Stimulated activated CD8-positive, alpha-beta memory T cell treated with anti-CD3 and anti-CD28 coated beads, Interleukin-4, amount 100 ng/mL, for 4 hours (primary cell): ENCODE results near the gene PCBD1.

Source experiments
- DNase-seq, 2 donors: peaks; one replicate each; pipeline ENCODE4 v3.0.0-alpha.2; 2020; ENCODE audit warnings: low read depth in 2 of 2, low spot score in 1 of 2

PCBD1 gene

DNA sequence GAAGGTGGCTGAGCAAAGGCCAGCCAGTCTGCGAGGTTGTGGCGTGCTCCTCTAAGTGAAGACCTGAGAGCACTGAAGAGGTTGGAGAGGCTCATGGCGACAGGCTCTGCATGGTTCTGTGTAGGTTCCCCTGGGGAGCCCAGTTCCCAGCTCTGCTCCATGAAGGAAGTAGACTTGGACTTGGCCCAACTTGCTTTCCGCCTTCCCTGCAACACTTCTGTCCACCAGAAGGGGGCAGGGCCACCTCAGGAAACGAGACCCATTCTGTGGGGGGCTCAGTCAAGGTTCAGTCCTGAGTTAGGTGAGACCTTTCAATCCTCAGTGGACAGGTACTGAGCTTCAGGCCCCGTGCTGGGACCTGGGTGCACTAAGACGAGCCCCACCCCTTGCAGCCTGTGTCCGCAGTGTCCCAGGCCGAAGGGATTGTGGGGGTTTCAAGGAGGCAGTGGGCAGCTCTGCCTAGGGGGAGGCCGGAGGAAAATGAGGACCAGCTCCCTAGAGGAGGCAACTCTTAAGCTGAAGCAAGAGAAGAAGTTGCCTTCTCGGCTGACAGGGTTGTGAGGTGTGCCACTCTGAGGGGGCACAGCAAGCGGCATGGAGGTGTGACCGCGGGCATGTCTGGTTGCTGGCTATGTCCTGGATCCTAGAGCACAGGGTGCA, 15.0 kb upstream of the PCBD1 start:
- DNase-seq, result no peak

DNA sequence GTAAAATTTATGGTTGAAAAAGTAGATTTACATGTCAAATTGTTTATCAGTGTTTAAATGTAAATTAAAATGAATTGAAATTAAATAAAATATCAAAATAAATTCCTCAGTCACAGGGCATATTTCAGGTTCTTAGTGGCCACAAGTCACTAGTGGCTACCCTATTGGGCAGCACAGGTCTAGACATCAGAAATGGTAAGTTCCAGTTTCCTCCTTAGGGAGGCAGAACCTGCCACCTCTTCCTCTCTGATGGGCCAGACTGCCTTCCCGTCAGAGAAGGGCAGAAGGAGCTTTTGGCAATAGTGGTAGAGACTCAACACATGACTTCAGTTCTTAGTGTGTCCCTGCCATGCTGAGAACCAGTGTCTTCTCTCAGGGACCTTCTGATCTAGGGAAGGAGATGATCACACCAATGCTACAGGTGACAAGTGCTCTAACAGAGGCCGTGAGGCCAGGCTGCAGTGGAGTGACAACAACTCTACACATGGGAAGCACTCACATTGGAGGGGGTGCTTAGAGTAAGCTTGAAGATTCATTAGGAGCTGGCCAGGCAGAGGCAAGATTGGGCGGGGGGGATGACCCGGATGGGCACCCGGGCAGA, 14.4 kb upstream of the PCBD1 start:
- DNase-seq, result no peak

DNA sequence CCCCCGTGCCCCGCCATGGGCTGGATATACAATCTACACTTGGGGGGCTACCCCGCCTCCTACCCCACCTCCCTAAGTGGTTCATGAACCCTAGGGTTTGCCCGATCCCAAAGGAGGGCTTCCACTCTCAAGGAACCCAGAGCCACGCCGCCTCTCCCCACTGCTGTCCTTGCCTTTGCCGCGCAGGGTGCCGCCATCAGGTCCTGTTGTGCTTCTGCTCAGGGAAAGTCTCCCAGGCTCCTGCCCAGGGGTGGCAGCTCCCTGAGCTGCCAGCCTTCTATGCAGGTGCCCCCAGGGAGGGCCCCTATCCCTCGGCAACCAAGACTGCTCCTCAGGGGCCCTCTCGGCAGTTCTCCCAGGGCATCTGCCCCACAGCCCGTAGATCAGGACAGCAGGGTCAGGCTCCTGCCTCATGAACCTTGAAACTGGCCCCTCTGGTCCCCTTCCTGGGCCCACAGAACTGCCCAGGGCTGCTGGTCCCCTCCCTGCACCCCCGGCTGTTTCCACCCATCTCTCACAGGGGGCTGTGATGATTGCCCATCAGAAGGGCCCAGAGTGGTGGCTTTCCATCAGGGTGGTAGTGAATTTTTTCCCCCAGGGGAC, 13.0 kb upstream of the PCBD1 start:
- no peak for DNase-seq

- no peak for DNase-seq
These were observed 10.7 kb upstream of the PCBD1 start for GRCh38 chr10:70899096-70899495.

GRCh38 chr10:70898687-70899086, 10.3 kb upstream of the PCBD1 start:
- DNase-seq, result no peak

- no peak for DNase-seq
These were observed 8.2 kb upstream of the PCBD1 start for GRCh38 chr10:70896551-70896950.

- no peak for DNase-seq
These were observed 6.1 kb upstream of the PCBD1 start for GRCh38 chr10:70894416-70894815.

DNA sequence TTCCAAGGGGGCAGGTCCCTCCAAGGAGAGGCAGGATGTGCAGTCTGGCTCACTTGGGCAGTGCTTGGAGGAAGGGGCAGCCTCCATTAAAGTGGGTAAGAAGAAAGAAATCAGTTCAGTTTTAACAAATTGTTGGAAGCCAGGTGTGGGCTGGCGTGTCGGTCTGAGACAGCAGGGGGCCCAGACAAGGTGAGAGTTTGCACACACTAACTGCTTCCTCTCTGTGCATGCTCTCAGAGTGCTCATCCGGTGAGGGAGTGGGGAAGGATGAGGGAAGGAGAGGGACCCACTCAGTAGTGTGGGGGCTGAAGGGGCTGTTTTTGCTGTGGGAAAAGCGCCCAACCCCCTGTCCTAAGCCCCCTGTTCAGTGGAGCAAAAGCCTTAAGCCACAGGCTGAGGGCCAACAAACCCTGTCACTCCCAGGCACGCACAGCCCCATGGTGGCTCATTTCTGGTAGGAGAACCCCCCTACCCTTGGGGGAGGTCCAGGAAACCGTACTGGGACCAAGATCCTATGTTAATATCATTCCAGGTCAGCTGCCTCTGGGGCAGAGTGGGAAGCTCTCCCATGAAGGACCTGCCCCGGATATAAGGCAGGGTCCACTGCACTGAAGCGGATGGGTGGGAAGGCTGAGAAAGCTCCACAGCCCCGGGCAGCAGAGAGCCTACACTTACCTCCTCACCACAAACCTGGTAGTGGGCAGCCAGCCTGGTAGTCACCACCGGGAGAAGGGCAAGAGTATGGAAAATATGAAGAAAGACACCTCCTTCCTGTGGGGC, 5.1 kb upstream of the PCBD1 start:
- DNase-seq, result no peak

DNA sequence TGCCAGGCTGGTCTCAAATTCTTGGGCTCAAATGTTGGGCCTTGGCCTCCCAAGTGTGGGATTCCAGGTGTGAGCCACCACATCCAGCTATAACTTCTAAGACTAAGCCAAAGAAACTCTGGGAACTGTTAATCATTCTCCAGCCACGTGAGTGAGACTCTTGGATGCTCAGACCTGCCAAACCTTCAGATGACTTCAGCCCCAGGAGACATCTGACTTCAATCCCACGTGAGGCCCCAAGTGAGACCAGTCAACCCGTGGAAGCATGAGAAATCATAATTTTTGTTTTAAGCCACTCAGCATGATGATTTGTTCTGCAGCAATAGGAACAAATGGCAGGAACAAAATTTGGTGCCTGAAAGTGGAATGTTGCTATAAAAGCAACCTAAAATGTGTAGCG, 4.3 kb upstream of the PCBD1 start:
- no peak for DNase-seq

GRCh38 chr10:70891627-70892026, 3.3 kb upstream of the PCBD1 start:
- no peak for DNase-seq

DNA sequence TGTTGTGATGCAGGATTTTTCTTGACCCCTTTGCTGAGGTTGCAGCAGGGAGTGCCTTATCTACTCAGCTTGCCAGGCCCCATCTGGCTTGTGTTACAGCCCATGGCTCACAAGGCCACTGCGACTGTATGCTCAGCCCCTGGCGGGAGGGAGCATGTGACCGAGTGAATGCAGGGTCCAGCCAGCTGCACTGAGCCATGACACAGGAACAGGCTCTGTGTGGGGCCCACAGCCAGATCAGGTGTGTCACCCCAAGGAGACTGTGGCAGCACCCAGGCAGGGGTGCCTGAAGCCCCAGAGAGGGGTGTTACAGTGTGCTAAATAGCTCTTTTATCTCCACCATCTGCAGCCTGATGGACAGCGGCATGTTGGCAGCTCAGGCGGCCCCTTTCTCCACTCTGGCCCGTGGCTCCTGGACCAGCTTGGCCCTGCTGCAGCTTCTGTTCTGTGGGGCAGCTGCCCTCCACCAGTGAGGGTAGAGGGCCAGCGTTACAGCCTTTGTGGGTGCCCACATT, 2.6 kb upstream of the PCBD1 start:
- no peak for DNase-seq

DNA sequence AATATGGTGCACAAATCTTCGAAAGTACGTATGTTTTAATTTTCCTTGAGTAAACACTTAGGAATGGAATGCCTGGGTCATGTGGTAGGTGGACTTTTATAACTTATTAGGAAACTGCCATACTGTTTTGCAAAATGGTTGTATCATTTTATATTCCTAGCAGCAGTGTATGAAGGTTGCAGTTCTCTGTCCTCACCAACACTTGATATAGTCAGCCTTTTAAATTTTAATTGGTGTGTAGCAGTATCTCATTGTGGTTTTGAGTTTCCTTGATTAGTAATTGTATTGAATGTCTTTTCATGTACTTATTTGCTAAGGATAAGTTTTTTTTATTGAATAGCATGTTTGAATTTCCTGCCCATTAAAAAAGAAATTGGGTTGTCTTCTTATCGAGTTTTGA, 926 bp upstream of the PCBD1 start:
- DNase-seq, result no peak

- DNase-seq, result no peak
These were observed 1.3 kb downstream of the PCBD1 start for GRCh38 chr10:70886921-70887665.

DNA sequence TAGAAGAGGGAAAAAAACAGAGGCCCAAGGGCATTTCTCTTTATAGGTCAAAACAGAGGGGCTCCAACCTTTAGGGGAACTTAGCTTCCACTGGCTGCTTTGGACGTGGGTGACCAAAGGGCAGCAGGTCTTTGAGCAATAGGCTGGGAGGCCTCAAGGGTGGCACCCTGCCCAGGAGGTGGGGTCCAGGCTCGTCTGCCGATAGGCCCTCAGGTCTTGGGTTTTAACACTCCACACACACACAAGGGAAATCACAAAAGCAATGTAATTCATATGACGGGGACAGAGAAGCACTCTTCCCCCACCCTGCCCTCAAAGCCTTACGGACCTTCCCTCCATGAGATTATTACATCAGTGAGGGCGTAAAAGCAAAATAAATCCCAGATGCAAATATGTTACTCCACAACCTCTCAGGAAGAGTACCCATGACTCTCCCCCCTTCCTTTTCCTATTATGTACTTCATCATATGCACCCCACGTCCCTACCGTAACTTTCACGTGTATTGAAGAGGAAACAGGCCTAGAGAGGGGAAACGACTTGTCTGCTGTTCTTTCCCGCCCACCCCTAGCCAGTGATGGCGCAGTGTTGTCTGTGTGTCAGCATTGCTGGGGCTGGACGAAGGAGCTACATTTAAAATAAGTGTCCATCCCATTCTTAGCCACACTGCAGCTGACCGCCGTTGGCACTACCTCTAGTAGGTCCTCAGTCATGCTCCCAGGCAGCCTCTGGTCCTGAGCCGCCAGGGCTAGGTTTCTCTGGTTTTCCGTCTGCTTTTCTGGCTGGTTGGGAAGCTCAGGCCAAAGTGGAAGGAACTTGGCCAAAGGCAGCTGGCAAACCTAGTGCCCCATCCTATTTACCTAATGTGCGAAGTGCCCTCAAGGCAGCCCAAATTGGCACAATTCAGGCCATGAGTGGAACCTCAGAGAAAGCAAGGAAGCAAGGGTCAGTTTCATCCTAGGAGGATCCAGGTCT, 2.1 kb downstream of the PCBD1 start:
- no peak for DNase-seq

- no peak for DNase-seq
These were observed 2.9 kb downstream of the PCBD1 start for GRCh38 chr10:70885481-70885880.

GRCh38 chr10:70884741-70885140, 3.6 kb downstream of the PCBD1 start:
- no peak for DNase-seq

- peak; percentile 44 to 54 for DNase-seq
These were observed 8.3 kb downstream of the PCBD1 start for GRCh38 chr10:70880077-70880534.

- DNase-seq, result no peak
These were observed 9.2 kb downstream of the PCBD1 start for GRCh38 chr10:70879207-70879606.

DNA sequence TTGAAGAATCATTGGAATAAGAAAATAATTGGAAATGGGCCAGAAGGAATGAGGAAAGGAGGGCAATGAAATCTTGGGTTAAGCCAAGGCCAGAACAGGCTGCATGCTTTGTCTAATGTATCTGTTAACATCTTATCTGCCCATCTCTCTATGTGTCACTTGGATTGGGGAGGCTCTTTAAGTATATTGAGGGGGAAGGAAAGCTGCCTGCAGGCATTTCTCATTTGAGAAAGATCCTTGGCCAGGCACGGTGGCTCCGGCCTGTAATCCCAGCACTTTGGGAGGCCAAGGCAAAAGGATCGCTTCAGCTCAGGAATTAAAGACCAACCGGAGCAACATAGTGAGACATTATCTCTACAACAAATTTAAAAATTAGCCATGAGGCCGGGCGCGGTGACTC, 14.3 kb downstream of the PCBD1 start:
- DNase-seq, result no peak

GRCh38 chr10:70872291-70872690, 16.1 kb downstream of the PCBD1 start:
- DNase-seq, result no peak
